GM12878 (cell line): ENCODE measurements around the gene DUT.

Source experiments
- CTCF ChIP-seq, 3 experiments: IDR thresholded peaks in 2 of 3; conservative IDR thresholded peaks in 1 of 3; 2 replicates each; pipeline ENCODE4 v1.5.1; 2011; ENCODE audit warnings: low read depth in 3 of 3, low read length in 3 of 3, mild to moderate bottlenecking in 3 of 3, control low read depth in 2 of 3, moderate library complexity in 2 of 3, inconsistent platforms in 1 of 3, mixed read lengths in 1 of 3; ENCODE audit not compliant: control insufficient read depth in 2 of 3, insufficient read depth in 1 of 3; ENCODE audit errors: extremely low read depth in 1 of 3
- E2F4 ChIP-seq: IDR thresholded peaks from 2 replicates; pipeline ENCODE4 v1.6.1; 2012; ENCODE audit warnings: low read depth, low read length, improper control_type of control experiment
- EZH2 ChIP-seq: IDR thresholded peaks from 2 replicates; pipeline ENCODE4 v1.6.1; 2012; ENCODE audit warnings: low read depth, mild to moderate bottlenecking, control low read depth, inconsistent platforms, low read length, borderline replicate concordance; ENCODE audit not compliant: control insufficient read depth
- REST ChIP-seq: IDR thresholded peaks from 2 replicates; pipeline ENCODE4 v1.6.1; 2012; ENCODE audit warnings: mild to moderate bottlenecking, low read depth, low read length

- no peak for TF ChIP-seq EZH2
- TF ChIP-seq CTCF (IDR thresholded peaks at IDR 0.05 in 2 of 3, conservative IDR thresholded peaks at IDR 0.05 in 1 of 3; ENCODE audit: control insufficient read depth in 2 of 3, extremely low read depth in 1 of 3, insufficient read depth in 1 of 3, low read depth in 3 of 3, low read length in 3 of 3): no peak
- TF ChIP-seq E2F4: no peak
- TF ChIP-seq REST: no peak
These were observed 23.6 kb downstream of the DUT start for GRCh38 chr15:48354694-48355303.
